NK-92 (cell line): ENCODE data around the gene RUNX2.

Source experiments
- DNase-seq: peaks from one replicate; lab custom pipeline; 2025; ENCODE audit not compliant: unreplicated experiment; lab: John Stamatoyannopoulos, UW

Gene RUNX2

DNA sequence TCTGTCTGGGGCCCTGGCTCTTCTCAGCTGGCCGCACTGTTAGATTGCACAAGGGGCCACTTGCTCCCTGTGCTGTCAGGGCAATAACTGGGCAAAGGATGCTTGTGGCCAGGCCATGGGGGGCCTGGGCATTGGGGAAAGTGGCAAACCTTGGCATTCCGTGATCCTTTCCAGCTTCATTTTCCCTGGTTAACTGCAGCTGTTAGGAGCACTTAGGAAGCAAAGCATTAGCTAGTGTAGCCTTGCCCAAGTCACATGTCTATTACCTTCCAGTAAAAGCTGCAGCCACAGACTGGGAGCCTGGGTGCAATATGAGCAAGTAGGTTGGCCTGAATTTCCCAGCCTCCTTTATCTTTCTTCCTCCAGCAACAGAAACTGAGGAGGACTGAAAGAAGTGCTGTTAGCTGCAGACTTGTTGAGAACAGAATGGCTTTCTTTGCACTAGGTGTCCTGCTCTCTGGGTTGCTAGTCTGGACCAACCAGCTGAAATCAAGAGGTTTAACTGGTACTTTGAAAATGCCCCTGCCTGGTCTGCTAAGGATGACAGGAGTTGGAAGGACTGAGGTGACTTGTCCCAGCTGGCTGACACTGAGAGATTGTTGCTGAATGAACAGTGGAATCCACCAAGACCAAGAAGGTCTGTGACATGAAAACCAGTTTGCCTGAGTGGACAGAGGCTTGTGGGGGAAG lies 361.9 kb downstream of the RUNX2 start:
- DNase-seq, result no peak

DNA sequence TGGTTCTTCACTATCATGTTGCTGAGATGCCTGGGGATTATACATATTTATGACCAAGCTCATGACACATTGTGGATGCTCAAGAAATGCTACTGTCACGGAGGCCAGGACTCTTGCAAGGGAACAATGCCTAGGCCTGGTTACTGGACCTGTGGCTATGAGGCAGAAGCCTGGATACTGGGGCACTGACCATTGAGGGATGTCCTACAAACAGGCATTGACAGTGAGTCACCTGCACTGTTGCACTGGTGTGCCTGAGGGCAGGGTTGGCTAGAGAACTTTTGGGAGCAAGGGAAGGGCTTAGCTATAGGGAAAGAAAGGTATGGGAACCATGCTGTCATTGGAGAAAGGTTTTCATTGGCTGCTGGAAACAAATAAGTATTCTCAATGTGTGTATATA lies 362.7 kb downstream of the RUNX2 start:
- no peak for DNase-seq

GRCh38 chr6:45691426-45691825 lies 363.3 kb downstream of the RUNX2 start:
- DNase-seq, result no peak

DNA sequence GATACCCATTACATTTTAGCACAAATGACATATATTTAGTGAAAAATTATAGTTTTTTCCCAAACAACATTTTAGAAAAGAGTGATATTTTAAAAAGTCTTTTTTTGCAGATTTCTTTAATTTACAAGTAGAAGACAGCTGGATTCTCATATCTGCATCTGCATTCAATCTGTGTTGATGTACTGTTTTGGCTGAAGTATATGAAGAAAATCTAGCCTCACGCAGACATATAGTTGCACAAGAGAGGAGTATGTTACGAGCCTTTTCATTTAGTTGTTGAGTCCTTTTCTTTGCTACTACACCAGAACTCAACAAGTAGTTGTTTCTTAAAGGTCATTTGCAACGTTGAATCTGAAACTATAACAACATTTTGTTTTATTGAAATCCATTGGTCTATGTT lies 363.9 kb downstream of the RUNX2 start:
- no peak for DNase-seq

DNA sequence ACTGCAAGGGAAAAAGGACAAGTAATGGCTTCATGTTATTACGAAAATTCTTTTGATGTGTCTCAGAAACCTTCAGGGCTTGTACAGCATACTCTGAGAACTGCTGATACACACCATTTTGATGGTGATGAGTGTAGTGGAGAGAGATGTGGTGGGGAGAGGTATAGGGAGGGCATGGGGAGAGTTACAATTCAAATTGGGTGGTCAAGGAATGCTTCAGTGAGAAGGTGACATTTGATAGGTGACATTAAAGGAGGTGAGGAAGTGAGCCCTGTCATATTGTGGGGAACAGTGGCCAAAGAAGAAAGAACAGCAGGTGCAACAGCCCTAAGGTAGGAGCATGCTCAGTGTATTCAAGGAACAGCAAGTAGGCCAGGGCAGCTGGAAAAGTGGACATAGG lies 368.6 kb downstream of the RUNX2 start:
- no peak for DNase-seq

DNA sequence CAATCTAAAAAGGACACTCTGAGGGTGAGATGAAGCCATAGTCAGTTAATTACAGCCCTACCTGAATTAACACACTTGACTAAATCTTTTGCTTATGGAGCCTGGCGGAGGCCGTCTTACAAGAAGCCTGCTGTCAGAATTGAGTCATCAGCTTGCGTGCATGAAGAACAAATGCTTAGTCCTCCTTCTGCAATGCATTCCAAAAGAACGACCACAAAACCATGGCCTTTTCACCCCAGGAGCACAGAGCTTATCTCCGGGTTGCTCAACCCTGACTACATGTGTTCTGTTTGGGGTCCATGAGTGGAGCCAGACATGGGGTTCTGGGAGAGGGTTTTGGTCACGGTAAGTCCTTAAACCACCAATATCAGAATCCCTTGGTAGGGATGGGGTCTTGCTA lies 369.5 kb downstream of the RUNX2 start:
- no peak for DNase-seq

DNA sequence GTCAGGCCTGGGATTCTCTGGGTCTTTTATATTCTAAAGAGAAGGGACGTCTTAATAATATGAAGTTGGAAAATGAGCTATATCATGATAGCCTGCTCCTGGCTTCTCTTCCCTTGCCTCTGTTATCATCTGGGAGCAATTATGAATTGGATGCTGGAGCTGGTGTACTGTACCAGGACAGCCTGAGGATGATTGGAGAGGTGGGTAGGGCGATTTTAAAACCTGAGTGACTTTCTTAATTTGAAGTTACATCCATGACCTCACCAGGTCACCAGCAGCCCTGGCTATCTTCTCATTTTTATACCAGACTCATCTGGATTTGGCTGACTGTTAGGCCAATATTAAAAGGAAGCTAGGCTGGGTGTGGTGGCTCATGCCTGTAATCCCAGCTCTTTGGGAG lies 369.9 kb downstream of the RUNX2 start:
- no peak for DNase-seq

DNA sequence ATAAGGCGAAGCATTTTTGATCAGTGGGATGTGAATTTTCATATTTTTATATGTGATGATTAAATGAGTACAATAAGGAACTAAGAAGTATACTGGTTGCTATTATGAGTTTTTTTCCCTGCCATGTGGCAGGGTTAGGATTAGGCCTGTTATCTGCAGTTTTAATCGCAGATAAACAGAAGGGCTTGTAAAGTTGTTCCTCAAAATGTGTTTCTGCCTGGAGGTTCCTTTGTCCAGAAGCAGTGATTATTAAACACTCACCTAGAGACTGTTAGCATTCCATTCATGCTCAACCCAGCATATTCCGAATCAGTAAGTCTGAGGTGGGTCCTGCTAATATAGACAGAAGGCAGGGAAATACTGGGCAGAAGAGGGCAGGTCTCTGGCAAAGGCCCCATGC lies 371.5 kb downstream of the RUNX2 start:
- DNase-seq, result no peak

DNA sequence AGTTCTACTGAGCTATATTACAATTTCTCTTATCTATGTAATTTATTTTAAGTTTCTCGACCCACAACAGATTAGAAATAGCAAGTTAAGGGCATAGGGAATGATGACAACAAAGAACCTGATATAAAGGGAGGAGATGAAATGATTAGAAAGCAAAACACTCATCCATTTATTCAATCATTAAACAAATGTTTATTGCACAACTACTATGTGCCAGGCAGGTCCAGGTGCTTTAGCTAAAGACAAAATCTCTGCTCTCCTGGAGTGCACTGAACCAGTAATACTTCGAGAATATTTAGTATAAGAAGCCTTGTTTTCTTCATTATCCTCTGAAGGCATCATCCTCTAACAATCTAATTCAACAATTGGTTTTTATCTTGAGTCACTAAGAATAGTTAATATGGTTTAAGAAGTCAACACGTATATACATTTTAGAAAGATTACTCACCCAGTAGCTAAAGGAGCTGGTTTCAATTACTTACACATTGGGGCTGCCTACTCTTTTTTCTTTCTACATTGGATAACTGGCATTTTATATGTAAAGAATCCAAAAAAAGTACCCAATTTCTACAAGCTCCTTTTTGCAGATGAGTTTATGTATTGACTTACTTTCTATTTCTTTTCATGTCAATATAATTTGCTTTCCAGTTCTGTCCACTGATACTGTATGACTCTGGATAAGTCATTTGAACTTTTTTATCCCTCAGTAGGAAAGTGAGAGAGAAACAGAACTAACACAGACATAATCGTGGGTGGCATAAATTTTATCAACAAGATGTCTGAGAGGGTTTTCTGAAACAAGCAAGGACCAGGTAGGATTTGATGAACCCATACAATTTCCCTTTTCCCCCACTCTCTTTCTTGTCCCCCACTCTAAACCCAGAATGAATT lies 375.0 kb downstream of the RUNX2 start:
- DNase-seq, result no peak

DNA sequence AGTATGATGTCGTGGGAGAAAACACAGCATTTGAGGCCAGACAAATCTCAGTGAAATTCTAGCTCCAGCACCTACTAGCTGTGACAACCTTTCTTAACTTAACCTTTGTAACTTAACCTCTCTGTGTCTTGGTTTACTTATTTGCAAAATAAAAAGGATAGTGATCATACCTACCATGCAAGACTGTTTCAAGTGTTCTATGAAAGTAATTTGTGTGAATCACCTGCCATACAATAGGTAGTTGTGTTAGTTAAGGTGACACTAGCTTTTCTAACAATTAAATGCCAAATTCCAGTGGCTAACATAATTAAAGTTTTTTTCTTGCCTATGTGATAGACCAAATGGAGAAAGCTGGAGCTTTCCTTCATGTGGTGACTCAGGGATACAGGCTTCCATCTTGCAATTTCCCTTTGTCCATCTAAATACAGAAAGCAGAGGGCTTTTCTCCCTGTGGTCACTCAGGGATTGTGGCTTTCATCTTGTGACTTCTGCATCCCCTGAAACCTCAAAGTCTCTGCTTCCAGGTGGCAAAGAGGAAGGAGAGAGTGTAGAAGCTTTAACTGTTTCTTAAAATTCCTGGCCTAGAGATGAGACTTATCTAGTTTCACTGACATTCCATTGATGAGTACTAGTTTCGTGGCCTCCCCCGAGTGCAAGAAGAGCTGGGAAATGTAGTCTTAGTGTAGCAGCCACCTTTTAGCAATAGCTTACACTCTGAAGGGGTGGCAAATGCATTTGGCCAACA lies 376.1 kb downstream of the RUNX2 start:
- DNase-seq, result no peak

DNA sequence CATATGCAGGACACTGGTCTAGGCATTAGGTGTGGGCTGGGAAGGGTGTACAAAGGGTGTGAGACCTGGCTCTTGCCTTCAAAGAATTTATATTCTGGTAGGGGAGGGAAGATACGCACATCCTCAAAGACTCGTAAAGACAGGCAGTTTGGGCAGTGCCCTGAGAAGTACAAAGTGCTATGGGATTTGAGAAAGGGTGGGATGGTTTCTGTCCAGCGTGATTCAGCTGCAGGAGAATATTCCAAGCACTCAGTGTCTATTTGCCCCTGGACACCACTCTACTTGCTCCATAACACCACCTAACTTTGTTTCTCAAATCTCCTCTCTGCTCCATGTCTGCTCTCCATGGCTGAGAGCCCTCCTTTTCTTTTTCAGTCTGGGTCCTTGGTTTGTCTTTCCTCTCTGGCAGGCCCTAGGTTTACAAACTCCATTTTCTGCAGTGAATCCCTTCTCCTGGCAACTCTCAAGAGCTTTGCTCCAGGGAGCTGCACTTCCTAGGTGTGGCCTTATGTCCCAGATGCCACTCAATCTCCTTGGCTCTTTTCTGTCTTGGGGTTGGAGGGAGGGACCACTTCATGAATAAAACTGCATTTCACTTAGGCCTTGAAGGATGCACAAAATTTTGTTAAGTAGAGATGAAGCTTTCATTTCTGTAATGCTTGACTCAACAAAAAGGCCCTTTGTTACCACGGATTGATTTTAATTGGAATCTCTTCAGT lies 377.2 kb downstream of the RUNX2 start:
- DNase-seq, result no peak

GRCh38 chr6:45706319-45706718 lies 378.2 kb downstream of the RUNX2 start:
- no peak for DNase-seq

DNA sequence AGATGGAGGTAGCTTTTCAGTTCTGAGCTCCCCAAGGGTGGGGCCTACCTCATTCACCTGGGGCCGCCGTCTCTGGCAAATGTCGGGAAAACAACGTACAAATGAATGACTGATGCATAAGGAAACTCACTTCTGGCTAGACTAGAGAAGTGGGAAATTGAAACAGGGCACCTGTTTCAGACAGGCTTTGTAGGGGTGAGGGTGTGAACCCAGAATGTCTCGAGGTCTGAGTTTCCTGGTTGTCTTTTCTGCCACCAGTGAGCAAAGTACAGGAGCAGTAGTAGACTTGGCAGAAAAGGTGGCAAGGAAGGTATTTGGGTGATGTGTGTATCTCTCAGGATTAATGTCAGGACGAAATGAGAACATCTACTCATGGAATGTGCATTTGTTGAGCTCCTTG lies 379.0 kb downstream of the RUNX2 start:
- DNase-seq, result no peak

- DNase-seq, result no peak
Observed at GRCh38 chr6:45709781-45710220, 381.7 kb downstream of the RUNX2 start.

- no peak for DNase-seq
Observed at GRCh38 chr6:45710304-45710821, 382.2 kb downstream of the RUNX2 start.

DNA sequence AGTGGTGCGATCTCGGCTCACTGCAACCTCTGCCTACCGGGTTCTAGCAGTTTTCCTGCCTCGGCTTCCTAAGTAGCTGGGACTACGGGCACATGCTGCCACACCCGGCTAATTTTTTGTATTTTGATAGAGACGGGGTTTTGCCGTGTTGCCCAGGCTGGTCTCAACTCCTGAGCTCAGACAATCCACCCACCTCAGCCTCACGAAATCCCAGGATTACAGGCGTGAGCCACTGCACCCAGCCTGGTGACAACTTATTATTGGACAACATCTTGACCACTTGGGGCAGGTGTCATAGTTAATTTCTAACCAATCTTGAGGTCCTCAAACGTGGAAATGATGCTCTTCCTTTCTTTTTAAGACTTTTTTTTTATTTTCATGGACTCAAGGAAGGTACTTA lies 383.9 kb downstream of the RUNX2 start:
- DNase-seq, result no peak

DNA sequence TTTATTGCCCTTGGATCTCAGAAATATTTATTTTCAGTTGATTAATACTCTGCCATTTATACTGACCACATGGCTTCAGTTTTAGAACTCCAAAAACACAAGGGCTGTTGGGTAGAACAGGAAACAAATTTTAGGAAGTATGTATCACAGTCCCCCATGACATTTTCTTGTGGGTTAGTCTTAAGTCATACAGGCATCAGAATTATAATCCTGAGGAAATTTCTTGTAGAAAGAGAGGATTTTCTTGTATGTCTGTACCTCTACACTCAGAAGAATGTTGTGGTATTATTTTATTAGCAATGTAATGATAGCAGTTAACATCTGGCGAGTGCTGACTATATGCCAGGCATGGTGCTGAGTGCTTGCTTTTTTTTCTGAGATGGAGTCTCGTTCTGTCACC lies 384.7 kb downstream of the RUNX2 start:
- no peak for DNase-seq
